Fibroblast of pulmonary artery (primary cell): ENCODE measurements around the gene THAP9.

Source experiments
- DNase-seq: peaks from one replicate; pipeline ENCODE4 v3.0.0-alpha.2; 2010; ENCODE audit warnings: low read depth
- H3K4me3 ChIP-seq: replicated peaks from 2 replicates; pipeline ENCODE4 v1.5.1; 2011; ENCODE audit warnings: low read depth, mild to moderate bottlenecking, control low read depth, low read length, moderate library complexity
- TF ChIP-seq, protein P1 (sequence below): IDR thresholded peaks from 2 replicates; pipeline ENCODE4 v1.5.1; 2011; ENCODE audit warnings: mild to moderate bottlenecking, control low read depth, low read length, inconsistent platforms; ENCODE audit errors: missing control alignments

Gene THAP9

DNA sequence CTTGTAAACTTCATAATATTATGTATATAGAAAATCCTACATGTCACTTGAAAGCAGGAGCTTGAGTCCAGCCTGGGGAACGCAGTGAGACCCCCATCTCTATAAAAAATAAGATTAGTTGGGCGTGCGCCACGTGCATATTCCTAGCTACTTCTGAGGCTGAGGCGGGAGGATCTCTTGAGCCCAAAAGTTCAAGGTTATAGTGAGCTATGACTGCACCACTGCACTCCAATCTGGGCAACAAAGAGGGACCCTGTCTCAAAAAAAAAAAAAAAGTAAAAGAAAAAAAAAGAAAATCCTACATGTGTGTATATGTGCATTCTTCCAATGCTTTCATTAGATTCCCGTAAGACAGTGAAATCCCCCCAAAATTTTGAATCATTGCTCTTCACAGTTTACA is 11.2 kb upstream of the THAP9 start:
- peak overlapping the region; percentile 83 for H3K4me3 ChIP-seq
- DNase-seq = no peak
- TF ChIP-seq, protein P1, sequence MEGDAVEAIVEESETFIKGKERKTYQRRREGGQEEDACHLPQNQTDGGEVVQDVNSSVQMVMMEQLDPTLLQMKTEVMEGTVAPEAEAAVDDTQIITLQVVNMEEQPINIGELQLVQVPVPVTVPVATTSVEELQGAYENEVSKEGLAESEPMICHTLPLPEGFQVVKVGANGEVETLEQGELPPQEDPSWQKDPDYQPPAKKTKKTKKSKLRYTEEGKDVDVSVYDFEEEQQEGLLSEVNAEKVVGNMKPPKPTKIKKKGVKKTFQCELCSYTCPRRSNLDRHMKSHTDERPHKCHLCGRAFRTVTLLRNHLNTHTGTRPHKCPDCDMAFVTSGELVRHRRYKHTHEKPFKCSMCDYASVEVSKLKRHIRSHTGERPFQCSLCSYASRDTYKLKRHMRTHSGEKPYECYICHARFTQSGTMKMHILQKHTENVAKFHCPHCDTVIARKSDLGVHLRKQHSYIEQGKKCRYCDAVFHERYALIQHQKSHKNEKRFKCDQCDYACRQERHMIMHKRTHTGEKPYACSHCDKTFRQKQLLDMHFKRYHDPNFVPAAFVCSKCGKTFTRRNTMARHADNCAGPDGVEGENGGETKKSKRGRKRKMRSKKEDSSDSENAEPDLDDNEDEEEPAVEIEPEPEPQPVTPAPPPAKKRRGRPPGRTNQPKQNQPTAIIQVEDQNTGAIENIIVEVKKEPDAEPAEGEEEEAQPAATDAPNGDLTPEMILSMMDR = no peak

GRCh38 chr4:82890528-82890900 is 10.0 kb upstream of the THAP9 start:
- H3K4me3 ChIP-seq = peak overlapping the region; percentile 83
- no peak for DNase-seq
- TF ChIP-seq, protein P1 = no peak

- DNase-seq = peak; percentile 95
- TF ChIP-seq, protein P1 = no peak
- H3K4me3 ChIP-seq = peak within 1 kb of the TSS; percentile 83
Observed at GRCh38 chr4:82890901-82891706, 9.4 kb upstream of the THAP9 start, which contains the start of gene SEC31A. SEC31A (minus strand) TSS chr4:82891153; CDS start chr4:82881936, 9,217 bp downstream.

GRCh38 chr4:82891707-82892466 is 8.6 kb upstream of the THAP9 start:
- peak overlapping the region; percentile 83 for H3K4me3 ChIP-seq
- DNase-seq = no peak
- TF ChIP-seq, protein P1 = no peak

GRCh38 chr4:82892467-82892802 is 8.1 kb upstream of the THAP9 start:
- no peak overlapping the region for H3K4me3 ChIP-seq
- DNase-seq = no peak
- TF ChIP-seq, protein P1 = no peak

- TF ChIP-seq, protein P1 = no peak
- DNase-seq = peak; percentile 52
- no peak overlapping the region for H3K4me3 ChIP-seq
Observed at GRCh38 chr4:82893942-82894341, 6.6 kb upstream of the THAP9 start.

GRCh38 chr4:82896755-82897154 is 3.8 kb upstream of the THAP9 start:
- no peak overlapping the region for H3K4me3 ChIP-seq
- DNase-seq = no peak
- TF ChIP-seq, protein P1 = no peak
